ENCODE results near the gene SLC12A2.

The SLC12A2 gene

GRCh38 chr5:128091579-128091978 is 8.0 kb downstream of the SLC12A2 start:
- no peak for FAIRE-seq

GRCh38 chr5:128092144-128092543 is 8.6 kb downstream of the SLC12A2 start:
- DNase-seq (ENCODE audit: insufficient read length, low spot score): no peak
- FAIRE-seq: no peak
- no peak for TF ChIP-seq TAF1 (IDR thresholded peaks at IDR 0.05; ENCODE audit: low read depth, low read length)
- TF ChIP-seq PAX5 (IDR thresholded peaks at IDR 0.05; ENCODE audit: insufficient read depth, low read length, severe bottlenecking): no peak
- TF ChIP-seq POU2F2 (IDR thresholded peaks at IDR 0.05; ENCODE audit: low read depth, low read length): no peak
- no peak for TF ChIP-seq POLR2AphosphoS5 (IDR thresholded peaks at IDR 0.05; ENCODE audit: low read depth, low read length)
- no peak for TF ChIP-seq SPI1 (IDR thresholded peaks at IDR 0.05; ENCODE audit: low read depth, low read length)
- no peak for TF ChIP-seq POLR2A (IDR thresholded peaks at IDR 0.05; ENCODE audit: low read depth, low read length)

More at GRCh38 chr5:128091579-128091978, 8.0 kb downstream of the SLC12A2 start:
- TF ChIP-seq POU2F2 (IDR thresholded peaks at IDR 0.05; ENCODE audit: low read depth, low read length): no peak
- no peak for TF ChIP-seq POLR2A (IDR thresholded peaks at IDR 0.05; ENCODE audit: low read depth, low read length)
- TF ChIP-seq TAF1 (IDR thresholded peaks at IDR 0.05; ENCODE audit: low read depth, low read length): no peak
- no peak for TF ChIP-seq POLR2AphosphoS5 (IDR thresholded peaks at IDR 0.05; ENCODE audit: low read depth, low read length)
- TF ChIP-seq SPI1 (IDR thresholded peaks at IDR 0.05; ENCODE audit: low read depth, low read length): no peak
- no peak for TF ChIP-seq PAX5 (IDR thresholded peaks at IDR 0.05; ENCODE audit: insufficient read depth, low read length, severe bottlenecking)
- DNase-seq (ENCODE audit: insufficient read length, low spot score): no peak

- DNase-seq (ENCODE audit: insufficient read length, low spot score): no peak
- no peak for FAIRE-seq
Observed at GRCh38 chr5:128093368-128093767, 9.8 kb downstream of the SLC12A2 start.

GRCh38 chr5:128097224-128097623 is 13.7 kb downstream of the SLC12A2 start:
- DNase-seq (ENCODE audit: insufficient read length, low spot score) (no peak), FAIRE-seq (no peak)
- no peak for TF ChIP-seq POLR2A (IDR thresholded peaks at IDR 0.05; ENCODE audit: low read depth, low read length)
- TF ChIP-seq PAX5 (IDR thresholded peaks at IDR 0.05; ENCODE audit: insufficient read depth, low read length, severe bottlenecking): no peak
- TF ChIP-seq POLR2AphosphoS5 (IDR thresholded peaks at IDR 0.05; ENCODE audit: low read depth, low read length): no peak
- no peak for TF ChIP-seq SPI1 (IDR thresholded peaks at IDR 0.05; ENCODE audit: low read depth, low read length)
- TF ChIP-seq POU2F2 (IDR thresholded peaks at IDR 0.05; ENCODE audit: low read depth, low read length): no peak
- no peak for TF ChIP-seq TAF1 (IDR thresholded peaks at IDR 0.05; ENCODE audit: low read depth, low read length)

More at GRCh38 chr5:128093368-128093767, 9.8 kb downstream of the SLC12A2 start:
- TF ChIP-seq POLR2A (IDR thresholded peaks at IDR 0.05; ENCODE audit: low read depth, low read length) (no peak), TAF1 (IDR thresholded peaks at IDR 0.05; ENCODE audit: low read depth, low read length) (no peak)

GRCh38 chr5:128097781-128098180 is 14.2 kb downstream of the SLC12A2 start:
- DNase-seq (ENCODE audit: insufficient read length, low spot score) (no peak), FAIRE-seq (no peak)

GRCh38 chr5:128099944-128100343 is 16.4 kb downstream of the SLC12A2 start:
- no peak for FAIRE-seq

More at GRCh38 chr5:128097781-128098180, 14.2 kb downstream of the SLC12A2 start:
- TF ChIP-seq SPI1 (IDR thresholded peaks at IDR 0.05; ENCODE audit: low read depth, low read length) (no peak), POLR2AphosphoS5 (IDR thresholded peaks at IDR 0.05; ENCODE audit: low read depth, low read length) (no peak), POU2F2 (IDR thresholded peaks at IDR 0.05; ENCODE audit: low read depth, low read length) (no peak), TAF1 (IDR thresholded peaks at IDR 0.05; ENCODE audit: low read depth, low read length) (no peak), POLR2A (IDR thresholded peaks at IDR 0.05; ENCODE audit: low read depth, low read length) (no peak), PAX5 (IDR thresholded peaks at IDR 0.05; ENCODE audit: insufficient read depth, low read length, severe bottlenecking) (no peak)

GRCh38 chr5:128100860-128101557 is 17.4 kb downstream of the SLC12A2 start:
- FAIRE-seq (no peak), DNase-seq (ENCODE audit: insufficient read length, low spot score) (no peak)
- no peak for TF ChIP-seq TAF1 (IDR thresholded peaks at IDR 0.05; ENCODE audit: low read depth, low read length)

More at GRCh38 chr5:128099944-128100343, 16.4 kb downstream of the SLC12A2 start:
- no peak for DNase-seq (ENCODE audit: insufficient read length, low spot score)
- no peak for TF ChIP-seq SPI1 (IDR thresholded peaks at IDR 0.05; ENCODE audit: low read depth, low read length)
- TF ChIP-seq POLR2A (IDR thresholded peaks at IDR 0.05; ENCODE audit: low read depth, low read length): no peak
- TF ChIP-seq POLR2AphosphoS5 (IDR thresholded peaks at IDR 0.05; ENCODE audit: low read depth, low read length): no peak

GRCh38 chr5:128101676-128102075 is 18.1 kb downstream of the SLC12A2 start:
- TF ChIP-seq POLR2A (IDR thresholded peaks at IDR 0.05; ENCODE audit: low read depth, low read length) (no peak), TAF1 (IDR thresholded peaks at IDR 0.05; ENCODE audit: low read depth, low read length) (no peak), PAX5 (IDR thresholded peaks at IDR 0.05; ENCODE audit: insufficient read depth, low read length, severe bottlenecking) (no peak), SPI1 (IDR thresholded peaks at IDR 0.05; ENCODE audit: low read depth, low read length) (no peak), POU2F2 (IDR thresholded peaks at IDR 0.05; ENCODE audit: low read depth, low read length) (no peak)
- no peak for DNase-seq (ENCODE audit: insufficient read length, low spot score)
- no peak for FAIRE-seq

- no peak for FAIRE-seq
- no peak for TF ChIP-seq POLR2A (IDR thresholded peaks at IDR 0.05; ENCODE audit: low read depth, low read length)
- no peak for DNase-seq (ENCODE audit: insufficient read length, low spot score)
Observed at GRCh38 chr5:128105203-128105602, 21.6 kb downstream of the SLC12A2 start.

- no peak for TF ChIP-seq PAX5 (IDR thresholded peaks at IDR 0.05; ENCODE audit: insufficient read depth, low read length, severe bottlenecking)
- TF ChIP-seq TAF1 (IDR thresholded peaks at IDR 0.05; ENCODE audit: low read depth, low read length): no peak
- no peak for TF ChIP-seq SPI1 (IDR thresholded peaks at IDR 0.05; ENCODE audit: low read depth, low read length)
- no peak for TF ChIP-seq POLR2AphosphoS5 (IDR thresholded peaks at IDR 0.05; ENCODE audit: low read depth, low read length)
- no peak for TF ChIP-seq POU2F2 (IDR thresholded peaks at IDR 0.05; ENCODE audit: low read depth, low read length)
- TF ChIP-seq POLR2A (IDR thresholded peaks at IDR 0.05; ENCODE audit: low read depth, low read length): no peak
Observed at GRCh38 chr5:128109138-128109537, 25.6 kb downstream of the SLC12A2 start.

More at GRCh38 chr5:128109138-128109537, 25.6 kb downstream of the SLC12A2 start:
- no peak for FAIRE-seq
- no peak for DNase-seq (ENCODE audit: insufficient read length, low spot score)

Data from GM12891 (cell line).